Stomach (tissue), 9 donors: ENCODE data around the gene CPB1. TPM values are rescaled to one million over a fixed set of nuclear protein-coding genes. Genes with fewer than 3 reads are reported as not detected.

ENCODE experiments used
- DNase-seq, 2 donors: peaks; one replicate each; pipeline versions ENCODE4 v3.0.0 to v3.0.0-alpha.2; 2013 to 2019
- H3K27ac ChIP-seq, 5 donors: fragments of 200-600 bp in 4 of 5; sonication (generic) in 4 of 5; one replicate each; pipeline ENCODE4 v1.5.1; 2013 to 2019; ENCODE audit warnings: mild to moderate bottlenecking in 1 of 5, moderate library complexity in 1 of 5
- H3K27me3 ChIP-seq, 3 donors: fragments of 200-600 bp; sonication (generic); one replicate each; pipeline ENCODE4 v1.5.1; 2017 to 2019; ENCODE audit warnings: mixed run types in 1 of 3
- H3K36me3 ChIP-seq, 4 donors: fragments of 200-600 bp; sonication (generic); 1 replicate in 3 of 4; 2 replicates in 1 of 4; pipeline ENCODE4 v1.5.1; 2016 to 2019
- H3K4me1 ChIP-seq, 4 donors: fragments of 200-600 bp; sonication (generic); one replicate each; pipeline ENCODE4 v1.5.1; 2016 to 2019
- H3K4me3 ChIP-seq, 4 donors: fragments of 200-600 bp; sonication (generic) in 3 of 4; one replicate each; pipeline ENCODE4 v1.5.1; 2016 to 2019; ENCODE audit warnings: mild to moderate bottlenecking in 1 of 4
- H3K9me3 ChIP-seq, 4 donors: fragments of 200-600 bp; sonication (generic); one replicate each; pipeline ENCODE4 v1.5.1; 2016 to 2019
- CTCF ChIP-seq, 7 experiments: fragments of 450-650 bp in 4 of 7; fragments of 200-600 bp in 3 of 7; sonication (generic) in 3 of 7; IDR thresholded peaks; one replicate each; pipeline ENCODE4 v1.5.1; 2016 to 2019; ENCODE audit warnings: antibody characterized with exemption in 7 of 7, control low read depth in 2 of 7, mild to moderate bottlenecking in 1 of 7
- EP300 ChIP-seq: sonication (generic); formaldehyde crosslinking; IDR thresholded peaks from one replicate; pipeline ENCODE4 v1.6.1; 2017; ENCODE audit warnings: antibody characterized with exemption
- POLR2A ChIP-seq, 4 donors: fragments of 450-650 bp; IDR thresholded peaks; one replicate each; pipeline ENCODE4 v1.6.1; 2016; ENCODE audit warnings: antibody characterized with exemption in 4 of 4, control low read depth in 2 of 4, mild to moderate bottlenecking in 1 of 4, moderate library complexity in 1 of 4
- POLR2AphosphoS5 ChIP-seq, 3 donors: sonication (generic); formaldehyde crosslinking; IDR thresholded peaks; one replicate each; pipeline ENCODE4 v1.6.1; 2016; ENCODE audit warnings: antibody characterized with exemption in 3 of 3
- WGBS, 5 donors: extraction: QIAGEN DNeasy Blood & Tissue Kit in 3 of 5; methylation state at CpG; one replicate each; pipeline versions ENCODE4 v1.1.5 to v1.1.7; 2013 to 2018; 5-methylcytosine and 5-hydroxymethylcytosine counted together
- intact Hi-C: fragments of 100-400 bp; cut with DNase I; formaldehyde crosslinking; loops from one replicate; pipeline ENCODE4 v1.15.1; 2023; ENCODE audit warnings: low total_unique reads
- polyA plus RNA-seq, 3 donors: library from polyadenylated mRNA; stranded (reverse); fragments of 200-250 nt; gene quantifications; one replicate each; pipeline ENCODE4 v1.2.3, GENCODE V29; 2013
- total RNA-seq, 5 donors: library from RNA; depleted of rRNA; stranded (reverse); fragments of >200 nt; gene quantifications; one replicate each; pipeline versions ENCODE4 v1.1.0 to v1.2.3, GENCODE V29; 2014 to 2016
- donor health status: healthy with polysubstance abuse.
- donor health status: Bipolar disorder and iron deficiency.
- donor health status: healthy.

Gene CPB1
- total and polyA plus RNA-seq, 8 donors: 0.70 to 29.2 (median 3.9) TPM; not detected in 4

- intact Hi-C loops: no loop called here
- no peaks in the 10 kb centered on the region for H3K36me3 ChIP-seq
- no peak overlapping the region for H3K4me3 ChIP-seq
- 63 to 75% (median 69%) methylated on average over 7 of the region's 7 CpGs for WGBS, 5 donors
- H3K27ac ChIP-seq: no peak overlapping the region
- TF ChIP-seq POLR2A (IDR thresholded peaks at IDR 0.05): no peak
- no peaks in the 10 kb centered on the region for H3K9me3 ChIP-seq
- no peak for DNase-seq
- H3K27me3 ChIP-seq: no peaks in the 10 kb centered on the region
- H3K4me1 ChIP-seq: no peaks in the 10 kb centered on the region
Measured at GRCh38 chr3:148852271-148852992, 24.8 kb downstream of the CPB1 start.

GRCh38 chr3:148853076-148853475, 25.5 kb downstream of the CPB1 start:
- Histone ChIP-seq H3K4me3 (no peak overlapping the region), H3K4me1 (no peaks in the 10 kb centered on the region), H3K27me3 (no peaks in the 10 kb centered on the region), H3K27ac (no peak overlapping the region), H3K36me3 (no peaks in the 10 kb centered on the region), H3K9me3 (no peaks in the 10 kb centered on the region)
- no peak for TF ChIP-seq POLR2AphosphoS5 (IDR thresholded peaks at IDR 0.05)
- no peak for TF ChIP-seq POLR2A (IDR thresholded peaks at IDR 0.05)
- TF ChIP-seq CTCF (IDR thresholded peaks at IDR 0.05): no peak
- no peak for TF ChIP-seq EP300
- 83 to 93% (median 88%) methylated on average over 2 of the region's 2 CpGs for WGBS, 5 donors
- no peak for DNase-seq
- intact Hi-C loops: no loop called here

- Histone ChIP-seq H3K36me3 (no peaks in the 10 kb centered on the region), H3K27ac (no peak overlapping the region), H3K27me3 (no peaks in the 10 kb centered on the region), H3K9me3 (no peaks in the 10 kb centered on the region), H3K4me1 (no peaks in the 10 kb centered on the region), H3K4me3 (no peak overlapping the region)
- no peak for TF ChIP-seq POLR2A (IDR thresholded peaks at IDR 0.05)
- TF ChIP-seq EP300: no peak
- TF ChIP-seq CTCF (IDR thresholded peaks at IDR 0.05): no peak
- TF ChIP-seq POLR2AphosphoS5 (IDR thresholded peaks at IDR 0.05): no peak
- intact Hi-C loops: no loop called here
- no peak for DNase-seq
Measured at GRCh38 chr3:148854061-148854460, 26.4 kb downstream of the CPB1 start.

GRCh38 chr3:148856384-148856783, 28.8 kb downstream of the CPB1 start:
- WGBS, 5 donors: 85 to 97% (median 92%) methylated on average over 3 of the region's 3 CpGs

More at GRCh38 chr3:148856384-148856783, 28.8 kb downstream of the CPB1 start:
- TF ChIP-seq CTCF (IDR thresholded peaks at IDR 0.05) (no peak), POLR2AphosphoS5 (IDR thresholded peaks at IDR 0.05) (no peak), POLR2A (IDR thresholded peaks at IDR 0.05) (no peak), EP300 (no peak)
- DNase-seq: no peak
- H3K4me3 ChIP-seq: no peak overlapping the region
- intact Hi-C loops: no loop called here
- H3K27me3 ChIP-seq: no peaks in the 10 kb centered on the region
- H3K36me3 ChIP-seq: no peaks in the 10 kb centered on the region
- H3K27ac ChIP-seq: no peak overlapping the region
- H3K9me3 ChIP-seq: no peaks in the 10 kb centered on the region
- H3K4me1 ChIP-seq: no peaks in the 10 kb centered on the region
